Transverse colon (tissue), 4 donors: Measurements from ENCODE around the gene RHOJ. TPM values are rescaled to one million over a fixed set of nuclear protein-coding genes. Genes with fewer than 3 reads are reported as not detected.

Source experiments
- DNase-seq: peaks from one replicate; pipeline ENCODE4 v3.0.0-alpha.2; 2019
- H3K27ac ChIP-seq, 4 donors: fragments of 200-600 bp; sonication (generic); 2 replicates each; pipeline ENCODE4 v1.5.1; 2016 to 2018; ENCODE audit warnings: inconsistent platforms in 4 of 4
- H3K27me3 ChIP-seq: fragments of 200-600 bp; sonication (generic); 2 replicates; pipeline ENCODE4 v1.5.1; 2017; ENCODE audit warnings: inconsistent platforms
- H3K36me3 ChIP-seq, 4 donors: fragments of 200-600 bp; sonication (generic); 2 replicates each; pipeline ENCODE4 v1.5.1; 2017 to 2019; ENCODE audit warnings: inconsistent platforms in 4 of 4
- H3K4me1 ChIP-seq, 4 donors: fragments of 200-600 bp; sonication (generic); 2 replicates each; pipeline ENCODE4 v1.5.1; 2017 to 2020; ENCODE audit warnings: inconsistent platforms in 4 of 4
- H3K4me3 ChIP-seq, 4 donors: fragments of 200-600 bp; sonication (generic); 1 replicate in 1 of 4; 2 replicates in 3 of 4; pipeline versions ENCODE4 v1.5.1 to v1.6.1; 2017 to 2019; ENCODE audit warnings: inconsistent platforms in 4 of 4
- H3K9me3 ChIP-seq, 2 donors: fragments of 200-600 bp; sonication (generic); 2 replicates each; pipeline ENCODE4 v1.5.1; 2017 to 2019; ENCODE audit warnings: inconsistent platforms in 2 of 2
- EP300 ChIP-seq: sonication (generic); formaldehyde crosslinking; IDR thresholded peaks from one replicate; pipeline ENCODE4 v1.6.1; 2017; ENCODE audit warnings: antibody characterized with exemption, low read depth
- POLR2A ChIP-seq: fragments of 450-650 bp; IDR thresholded peaks from one replicate; pipeline ENCODE4 v1.6.1; 2016; ENCODE audit warnings: antibody characterized with exemption, mild to moderate bottlenecking, moderate library complexity
- POLR2AphosphoS5 ChIP-seq, 3 donors: sonication (generic); formaldehyde crosslinking; IDR thresholded peaks; one replicate each; pipeline ENCODE4 v1.6.1; 2016; ENCODE audit warnings: antibody characterized with exemption in 3 of 3
- WGBS, 2 donors: methylation state at CpG; one replicate each; pipeline ENCODE4 v1.1.5; 2018; ENCODE audit warnings: low coverage in 1 of 2; 5-methylcytosine and 5-hydroxymethylcytosine counted together
- in situ Hi-C, 4 donors: fragments of 200-750 bp; cut with MboI; loops; one replicate each; pipeline versions ENCODE4 v1.15.0 to v1.15.1; 2017; ENCODE audit warnings: low sequenced_read_pairs in 3 of 4, low pct_ligation_motif_present in 1 of 4, low pct_unique_long_range_greater_than_20kb in 1 of 4
- intact Hi-C: fragments of 100-400 bp; cut with DNase I; formaldehyde crosslinking; loops from one replicate; pipeline ENCODE4 v1.15.1; 2023; ENCODE audit warnings: low total_unique reads
- total RNA-seq, 4 donors: library from RNA; depleted of rRNA; stranded (reverse); fragments of >200 nt; gene quantifications; one replicate each; pipeline ENCODE4 v1.1.0, GENCODE V29; 2016
- TF ChIP-seq, protein P1 (sequence below), 5 experiments: fragments of 200-600 bp in 3 of 5; fragments of 450-650 bp in 2 of 5; sonication (generic) in 3 of 5; IDR thresholded peaks; 1 replicate in 2 of 5; 2 replicates in 3 of 5; pipeline ENCODE4 v1.5.1; 2016 to 2017; ENCODE audit warnings: antibody characterized with exemption in 5 of 5, inconsistent platforms in 3 of 5, mild to moderate bottlenecking in 2 of 5, moderate library complexity in 1 of 5

The RHOJ gene
- total RNA-seq, 4 donors from 2014 or later: 2.9 to 23.7 (median 12.7) TPM

DNA sequence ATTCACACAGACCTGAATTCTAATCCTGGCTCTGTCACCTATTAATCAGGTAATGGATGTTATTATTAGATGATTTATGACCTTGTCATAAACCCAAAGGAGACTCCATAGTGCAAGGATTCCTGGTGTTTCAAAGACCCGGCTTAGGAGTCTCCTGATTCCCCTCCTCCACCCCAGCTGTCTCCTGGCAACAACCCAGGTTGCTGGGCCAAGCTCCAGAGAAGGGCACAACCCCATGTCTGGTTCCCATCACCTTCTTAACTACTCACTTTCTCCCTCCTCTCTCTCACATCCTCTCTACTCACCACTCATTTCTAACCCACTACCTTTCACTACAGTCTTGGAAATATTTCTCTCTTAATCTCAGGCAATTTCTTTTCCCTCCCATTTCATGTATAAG lies 41.6 kb downstream of the RHOJ start:
- TF ChIP-seq, protein P1, sequence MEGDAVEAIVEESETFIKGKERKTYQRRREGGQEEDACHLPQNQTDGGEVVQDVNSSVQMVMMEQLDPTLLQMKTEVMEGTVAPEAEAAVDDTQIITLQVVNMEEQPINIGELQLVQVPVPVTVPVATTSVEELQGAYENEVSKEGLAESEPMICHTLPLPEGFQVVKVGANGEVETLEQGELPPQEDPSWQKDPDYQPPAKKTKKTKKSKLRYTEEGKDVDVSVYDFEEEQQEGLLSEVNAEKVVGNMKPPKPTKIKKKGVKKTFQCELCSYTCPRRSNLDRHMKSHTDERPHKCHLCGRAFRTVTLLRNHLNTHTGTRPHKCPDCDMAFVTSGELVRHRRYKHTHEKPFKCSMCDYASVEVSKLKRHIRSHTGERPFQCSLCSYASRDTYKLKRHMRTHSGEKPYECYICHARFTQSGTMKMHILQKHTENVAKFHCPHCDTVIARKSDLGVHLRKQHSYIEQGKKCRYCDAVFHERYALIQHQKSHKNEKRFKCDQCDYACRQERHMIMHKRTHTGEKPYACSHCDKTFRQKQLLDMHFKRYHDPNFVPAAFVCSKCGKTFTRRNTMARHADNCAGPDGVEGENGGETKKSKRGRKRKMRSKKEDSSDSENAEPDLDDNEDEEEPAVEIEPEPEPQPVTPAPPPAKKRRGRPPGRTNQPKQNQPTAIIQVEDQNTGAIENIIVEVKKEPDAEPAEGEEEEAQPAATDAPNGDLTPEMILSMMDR (IDR thresholded peaks at IDR 0.05): no peak
- TF ChIP-seq POLR2AphosphoS5 (IDR thresholded peaks at IDR 0.05): peak in 2 of 3 donors; percentile 25 to 41
- Histone ChIP-seq H3K36me3 (no peaks in the 10 kb centered on the region), H3K4me3 (no peak overlapping the region), H3K4me1 (peaks cover 0 to 10% (median 4%) of the 10 kb centered on the region in 4 donors), H3K27me3 (no peaks in the 10 kb centered on the region), H3K9me3 (no peaks in the 10 kb centered on the region), H3K27ac (no peak overlapping the region)
- WGBS, 2 donors: 20% methylated on average over 1 of the region's 1 CpG; no CpG with 5 or more reads in 1 of the 2 donors
- in situ Hi-C loops: no loop called here
- intact Hi-C loops: no loop called here
- no peak for DNase-seq

DNA sequence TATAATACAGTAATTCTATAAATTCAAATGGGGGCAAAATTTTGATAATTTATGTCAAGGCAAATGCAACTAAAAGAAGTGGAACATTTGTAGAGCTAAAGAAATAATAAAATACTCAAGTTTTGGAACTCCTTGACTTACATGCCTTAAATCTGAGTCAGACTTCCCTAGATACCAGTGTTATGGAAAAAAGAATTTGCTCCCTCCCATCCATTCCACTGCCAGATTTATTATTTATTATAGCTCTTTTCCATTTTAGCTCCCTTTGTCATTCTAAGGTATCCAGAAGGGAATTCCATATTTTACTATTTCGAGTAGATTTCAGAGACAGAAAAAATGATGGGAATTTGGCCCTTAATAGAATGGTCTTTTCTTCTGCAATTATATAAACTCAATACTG lies 44.0 kb downstream of the RHOJ start:
- Histone ChIP-seq H3K27ac (peak overlapping the region in 2 of 4 donors; percentile 1 to 15), H3K4me3 (no peak overlapping the region), H3K4me1 (peaks cover 0 to 10% (median 2%) of the 10 kb centered on the region in 4 donors), H3K9me3 (no peaks in the 10 kb centered on the region), H3K36me3 (no peaks in the 10 kb centered on the region), H3K27me3 (no peaks in the 10 kb centered on the region)
- TF ChIP-seq POLR2AphosphoS5 (IDR thresholded peaks at IDR 0.05): no peak
- TF ChIP-seq, protein P1 (IDR thresholded peaks at IDR 0.05): no peak
- no peak for TF ChIP-seq POLR2A
- no peak for TF ChIP-seq EP300
- 40 to 42% methylated on average over 1 of the region's 1 CpG for WGBS, 2 donors
- intact Hi-C loops: no loop called here
- in situ Hi-C loops: no loop called here
- DNase-seq: no peak

DNA sequence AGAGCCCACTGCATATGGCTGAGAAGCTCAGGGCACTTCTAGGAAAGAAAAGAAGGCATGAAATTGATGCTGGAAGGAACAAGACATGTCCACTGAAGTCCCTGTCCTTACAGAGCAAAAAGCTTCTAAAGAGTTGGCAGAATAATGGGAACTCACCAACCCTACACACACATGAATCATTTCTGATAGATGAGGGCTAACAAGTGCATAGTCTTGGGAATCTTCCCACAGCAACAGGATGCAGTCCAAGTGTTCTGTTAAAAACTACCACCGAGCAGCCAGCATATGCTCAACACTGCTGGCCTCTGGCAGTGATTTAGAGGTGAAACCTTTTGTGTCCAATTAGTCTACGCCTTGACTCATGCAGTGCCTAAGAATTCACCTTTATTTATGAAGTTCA lies 44.8 kb downstream of the RHOJ start:
- peaks cover 0 to 10% (median 2%) of the 10 kb centered on the region in 4 donors for H3K4me1 ChIP-seq
- 56 to 65% methylated on average over 2 of the region's 2 CpGs for WGBS, 2 donors
- H3K27me3 ChIP-seq: no peaks in the 10 kb centered on the region
- intact Hi-C loops: no loop called here
- H3K9me3 ChIP-seq: no peaks in the 10 kb centered on the region
- H3K36me3 ChIP-seq: no peaks in the 10 kb centered on the region
- DNase-seq: no peak
- H3K27ac ChIP-seq: peak overlapping the region in 2 of 4 donors; percentile 1 to 15
- in situ Hi-C loops: no loop called here
- H3K4me3 ChIP-seq: no peak overlapping the region
- TF ChIP-seq POLR2A: no peak
- TF ChIP-seq, protein P1 (IDR thresholded peaks at IDR 0.05): no peak
- TF ChIP-seq POLR2AphosphoS5 (IDR thresholded peaks at IDR 0.05): no peak
- no peak for TF ChIP-seq EP300

DNA sequence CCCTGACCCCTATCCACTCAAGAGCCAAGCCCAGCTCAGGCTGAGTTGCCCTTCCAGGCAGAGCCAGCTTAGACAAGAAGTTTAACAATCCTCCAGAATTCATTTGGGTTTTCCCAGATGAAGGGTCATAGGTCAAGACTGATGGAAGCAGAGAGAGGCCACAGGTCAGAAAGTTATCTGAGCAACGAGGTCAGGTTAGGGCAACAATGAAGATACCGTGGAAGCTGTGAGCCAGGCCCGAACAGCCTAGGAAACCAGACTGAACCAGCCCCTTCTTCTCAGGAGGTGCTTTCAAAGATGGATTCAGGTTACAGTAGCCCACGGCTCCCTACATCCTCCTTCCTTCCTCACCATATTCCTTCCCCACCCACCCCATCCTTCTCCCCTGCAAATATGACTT lies 53.1 kb downstream of the RHOJ start:
- Histone ChIP-seq H3K36me3 (no peaks in the 10 kb centered on the region), H3K4me3 (no peak overlapping the region), H3K27me3 (no peaks in the 10 kb centered on the region), H3K4me1 (no peaks in the 10 kb centered on the region), H3K27ac (no peak overlapping the region), H3K9me3 (no peaks in the 10 kb centered on the region)
- intact Hi-C loops (no loop called here), in situ Hi-C loops (loop anchor here in 2 of 4 donors (25.0 kb wide), 1 partner anchor 1070 kb away; no protein-coding TSS in a partner anchor)
- 52 to 65% methylated on average over 2 to 4 of the region's 4 CpGs for WGBS, 2 donors
- DNase-seq: no peak
- TF ChIP-seq POLR2AphosphoS5 (IDR thresholded peaks at IDR 0.05) (no peak), EP300 (no peak), POLR2A (no peak)
- TF ChIP-seq, protein P1 (IDR thresholded peaks at IDR 0.05): no peak
